Measurements from ENCODE around the gene PRKCH. TPM values are rescaled to one million over a fixed set of nuclear protein-coding genes. Genes with fewer than 3 reads are reported as not detected.

The PRKCH gene
- total and polyA plus RNA-seq, 4 donors = 1.8 to 77.2 (median 33.6) TPM

DNA sequence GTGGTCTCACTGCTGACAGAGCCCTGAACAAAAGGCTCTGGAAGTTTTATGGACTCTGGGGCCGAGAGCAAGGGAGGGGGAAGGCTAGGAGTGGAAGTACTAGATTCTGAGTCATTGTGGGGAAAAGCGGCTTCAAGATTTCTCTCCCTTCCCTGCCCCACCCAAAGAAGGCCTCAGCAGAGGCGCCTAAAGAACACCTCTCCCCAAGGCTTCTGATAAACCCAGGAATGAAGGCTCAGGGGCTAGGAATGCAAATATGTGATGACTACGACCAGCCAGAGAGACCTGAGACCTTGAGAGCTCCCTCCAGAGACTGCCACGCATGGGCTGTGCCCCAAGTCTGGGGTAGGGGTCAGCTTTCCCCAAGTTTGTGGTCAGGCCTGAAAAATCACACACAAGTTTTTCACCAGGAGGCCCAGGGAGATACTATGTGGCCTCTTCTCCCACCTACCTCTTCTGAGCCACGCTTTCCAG is 243.3 kb downstream of the PRKCH start:
- Histone ChIP-seq H3K27ac (ENCODE audit: low read depth in 1 of 2, low read length in 2 of 2) (no peak overlapping the region), H3K36me3 (ENCODE audit: control insufficient read depth in 1 of 2, insufficient read depth in 2 of 2, low read length in 1 of 2) (no peaks in the 10 kb centered on the region), H3K4me1 (ENCODE audit: control insufficient read depth in 1 of 2, insufficient read depth in 2 of 2, low read length in 2 of 2) (peaks cover 0 to 2% of the 10 kb centered on the region in 2 donors), H3K4me3 (ENCODE audit: low read length in 2 of 2) (no peak overlapping the region), H3K9me3 (ENCODE audit: control insufficient read depth, low read length) (no peaks in the 10 kb centered on the region), H3K27me3 (ENCODE audit: control insufficient read depth in 1 of 2, insufficient read depth in 2 of 2, low read length in 1 of 2) (no peaks in the 10 kb centered on the region)
- WGBS, 2 donors = 91 to 96% methylated on average over 6 of the region's 6 CpGs
- intact Hi-C loops (cut with DNase I) = loop anchor here (5.0 to 10.0 kb wide), 2 partner anchors 87 to 130 kb away; partner anchors contain the start of gene HIF1A (in 1 of the 2)
- DNase-seq (no peak), ATAC-seq (ENCODE audit: low FRiP score) (no peak)

DNA sequence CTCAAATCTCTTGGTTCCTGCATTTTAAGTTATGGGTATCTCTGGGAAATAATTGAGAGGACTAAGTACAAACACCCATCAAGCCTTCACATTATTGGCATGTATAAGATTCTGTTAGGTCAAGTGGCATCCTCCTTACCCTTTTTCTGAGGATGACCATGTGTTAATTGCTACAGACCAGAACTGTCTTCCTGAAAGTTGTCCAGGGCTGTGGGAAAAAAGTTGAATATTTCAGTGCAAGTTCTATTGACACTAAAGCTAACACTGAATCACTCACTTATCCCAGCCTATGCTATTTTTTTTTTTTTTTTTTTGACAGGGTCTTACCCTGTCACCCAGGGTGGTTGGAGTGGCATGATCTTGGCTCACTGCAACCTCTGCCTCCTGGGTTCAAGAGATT is 243.8 kb downstream of the PRKCH start:
- H3K27me3 ChIP-seq (ENCODE audit: control insufficient read depth in 1 of 2, insufficient read depth in 2 of 2, low read length in 1 of 2) = no peaks in the 10 kb centered on the region
- ATAC-seq (ENCODE audit: low FRiP score) (no peak), DNase-seq (no peak)
- no peaks in the 10 kb centered on the region for H3K9me3 ChIP-seq (ENCODE audit: control insufficient read depth, low read length)
- intact Hi-C loops (cut with DNase I) = loop anchor here in 1 of 2 donors (10.0 kb wide), 1 partner anchor 130 kb away; the partner anchor contains the start of gene HIF1A
- H3K4me3 ChIP-seq (ENCODE audit: low read length in 2 of 2) = no peak overlapping the region
- no peak overlapping the region for H3K27ac ChIP-seq (ENCODE audit: low read depth in 1 of 2, low read length in 2 of 2)
- H3K36me3 ChIP-seq (ENCODE audit: control insufficient read depth in 1 of 2, insufficient read depth in 2 of 2, low read length in 1 of 2) = no peaks in the 10 kb centered on the region
- peaks cover 0 to 2% of the 10 kb centered on the region in 2 donors for H3K4me1 ChIP-seq (ENCODE audit: control insufficient read depth in 1 of 2, insufficient read depth in 2 of 2, low read length in 2 of 2)

DNA sequence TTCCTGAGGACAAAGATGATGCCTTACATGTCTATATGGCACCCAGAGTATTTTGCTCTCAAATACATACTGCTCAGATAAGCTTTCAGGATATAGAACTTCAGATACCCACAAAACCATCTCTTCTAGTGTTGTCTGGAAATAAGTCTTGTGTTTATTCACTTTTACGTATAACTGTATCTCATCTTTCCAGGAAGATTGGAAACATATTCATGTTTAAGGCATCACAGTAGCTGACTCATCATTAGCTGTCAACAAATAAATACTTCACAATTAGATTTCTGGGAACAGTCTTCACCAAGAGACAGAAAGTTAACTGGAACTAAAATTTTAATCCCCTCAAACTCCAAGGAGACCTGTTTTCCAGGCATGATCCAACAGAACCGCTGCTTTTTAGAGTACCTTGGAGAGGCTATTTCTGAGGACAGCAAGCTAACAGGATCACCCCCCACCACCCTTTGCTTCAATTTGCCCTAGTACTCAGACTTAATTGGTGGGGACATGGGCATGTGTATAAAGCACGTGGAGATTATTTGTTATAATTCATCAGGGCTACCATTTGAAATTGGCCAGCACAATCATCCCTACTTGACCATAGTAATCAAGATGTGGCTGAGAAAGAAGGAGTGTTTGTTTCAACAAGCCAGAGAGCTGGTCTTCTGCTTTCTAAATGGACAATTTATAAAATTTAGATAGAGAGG is 244.6 kb downstream of the PRKCH start:
- no peaks in the 10 kb centered on the region for H3K27me3 ChIP-seq (ENCODE audit: control insufficient read depth in 1 of 2, insufficient read depth in 2 of 2, low read length in 1 of 2)
- no peaks in the 10 kb centered on the region for H3K36me3 ChIP-seq (ENCODE audit: control insufficient read depth in 1 of 2, insufficient read depth in 2 of 2, low read length in 1 of 2)
- intact Hi-C loops (cut with DNase I) = loop anchor here in 1 of 2 donors (10.0 kb wide), 1 partner anchor 129 kb away; the partner anchor contains the start of gene HIF1A
- WGBS, 2 donors = 92 to 94% methylated on average over 3 of the region's 3 CpGs
- ATAC-seq (ENCODE audit: low FRiP score) (no peak), DNase-seq (no peak)
- H3K4me1 ChIP-seq (ENCODE audit: control insufficient read depth in 1 of 2, insufficient read depth in 2 of 2, low read length in 2 of 2) = peaks cover 0 to 4% of the 10 kb centered on the region in 2 donors
- H3K4me3 ChIP-seq (ENCODE audit: low read length in 2 of 2) = no peak overlapping the region
- H3K27ac ChIP-seq (ENCODE audit: low read depth in 1 of 2, low read length in 2 of 2) = no peak overlapping the region
- H3K9me3 ChIP-seq (ENCODE audit: control insufficient read depth, low read length) = no peaks in the 10 kb centered on the region

DNA sequence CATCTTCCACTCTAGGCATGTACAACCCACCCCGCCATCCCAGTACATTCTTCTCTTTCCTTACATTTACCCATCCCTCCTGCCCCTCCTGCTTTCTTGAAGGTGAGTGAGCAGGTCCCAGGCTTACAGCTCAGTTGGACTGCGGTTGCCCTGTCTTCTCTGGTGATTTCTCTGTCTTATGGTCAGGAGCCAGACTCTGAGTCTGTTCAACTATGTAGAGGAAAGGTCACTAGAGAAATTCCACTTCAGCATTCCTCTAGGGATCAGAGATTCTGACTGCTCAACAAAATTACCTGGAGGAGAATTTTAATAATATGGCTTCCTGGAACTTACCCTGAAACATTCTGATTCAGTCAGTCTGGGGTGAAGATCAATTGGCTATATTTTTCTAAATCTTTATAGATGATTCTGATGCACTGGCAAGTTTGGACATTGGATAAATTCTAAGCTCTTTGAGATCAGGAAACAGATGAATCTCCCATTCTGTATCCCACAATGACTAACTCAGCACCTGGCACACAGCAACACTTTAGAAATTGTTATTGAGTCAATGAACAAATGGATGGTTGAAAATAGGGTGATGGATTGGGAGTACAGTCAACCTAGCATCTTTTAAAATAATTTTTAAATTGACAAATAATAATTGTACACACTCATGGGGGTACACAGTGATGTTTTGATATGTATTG is 245.3 kb downstream of the PRKCH start:
- 97 to 100% methylated on average over 2 of the region's 2 CpGs for WGBS, 2 donors
- H3K27ac ChIP-seq (ENCODE audit: low read depth in 1 of 2, low read length in 2 of 2) = no peak overlapping the region
- DNase-seq (no peak), ATAC-seq (ENCODE audit: low FRiP score) (no peak)
- no peaks in the 10 kb centered on the region for H3K36me3 ChIP-seq (ENCODE audit: control insufficient read depth in 1 of 2, insufficient read depth in 2 of 2, low read length in 1 of 2)
- H3K4me3 ChIP-seq (ENCODE audit: low read length in 2 of 2) = no peak overlapping the region
- no peaks in the 10 kb centered on the region for H3K9me3 ChIP-seq (ENCODE audit: control insufficient read depth, low read length)
- H3K27me3 ChIP-seq (ENCODE audit: control insufficient read depth in 1 of 2, insufficient read depth in 2 of 2, low read length in 1 of 2) = no peaks in the 10 kb centered on the region
- H3K4me1 ChIP-seq (ENCODE audit: control insufficient read depth in 1 of 2, insufficient read depth in 2 of 2, low read length in 2 of 2) = peaks cover 0 to 2% of the 10 kb centered on the region in 2 donors
- intact Hi-C loops (cut with DNase I) = loop anchor here in 1 of 2 donors (10.0 kb wide), 1 partner anchor 128 kb away; the partner anchor contains the start of gene HIF1A

DNA sequence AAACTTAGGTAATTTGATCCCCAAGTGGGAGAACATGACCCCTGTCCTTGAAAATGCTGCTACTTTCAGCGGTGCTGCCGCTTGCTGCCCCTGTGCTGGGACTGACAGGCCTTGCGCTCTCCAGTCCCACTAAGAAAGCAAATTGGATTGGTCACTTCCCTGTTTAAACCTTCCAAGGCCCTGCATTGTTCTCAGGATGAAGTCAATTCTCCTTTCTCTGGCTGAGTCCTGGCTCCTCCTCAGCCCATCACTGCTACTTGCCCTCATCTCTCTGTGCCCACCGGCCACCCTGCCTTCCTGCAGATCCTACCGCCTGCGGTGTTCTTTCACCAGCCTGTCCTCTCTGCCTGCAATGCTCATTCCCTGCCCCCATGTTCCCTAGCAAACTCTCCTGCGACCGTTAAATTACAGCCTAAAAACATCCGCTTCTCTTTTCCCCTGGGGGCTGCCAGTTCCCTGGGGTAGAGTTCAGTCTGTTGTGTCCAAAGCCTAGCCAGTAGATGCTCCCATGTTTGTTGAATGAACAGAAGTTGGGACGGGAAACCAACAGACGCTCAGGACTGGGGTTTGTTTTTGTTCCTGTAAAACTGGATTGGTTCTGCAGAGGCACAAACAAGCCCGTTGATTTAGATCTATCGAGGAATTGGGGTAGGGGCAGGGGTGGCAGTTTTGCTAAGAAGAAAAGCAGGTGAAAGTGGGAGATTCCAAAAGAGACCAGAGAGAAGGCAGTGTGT is 246.6 kb downstream of the PRKCH start:
- no peak for DNase-seq
- Histone ChIP-seq H3K4me1 (ENCODE audit: control insufficient read depth in 1 of 2, insufficient read depth in 2 of 2, low read length in 2 of 2) (peaks cover 0 to 2% of the 10 kb centered on the region in 2 donors), H3K4me3 (ENCODE audit: low read length in 2 of 2) (no peak overlapping the region), H3K27ac (ENCODE audit: low read depth in 1 of 2, low read length in 2 of 2) (no peak overlapping the region), H3K27me3 (ENCODE audit: control insufficient read depth in 1 of 2, insufficient read depth in 2 of 2, low read length in 1 of 2) (no peaks in the 10 kb centered on the region), H3K9me3 (ENCODE audit: control insufficient read depth, low read length) (no peaks in the 10 kb centered on the region), H3K36me3 (ENCODE audit: control insufficient read depth in 1 of 2, insufficient read depth in 2 of 2, low read length in 1 of 2) (no peaks in the 10 kb centered on the region)
- no peak for ATAC-seq (ENCODE audit: low FRiP score)
- intact Hi-C loops (cut with DNase I) = loop anchor here in 1 of 2 donors (10.0 kb wide), 1 partner anchor 127 kb away; the partner anchor contains the start of gene HIF1A
- 40 to 44% methylated on average over 13 of the region's 13 CpGs for WGBS, 2 donors

- no peak for DNase-seq
- 22 to 25% methylated on average over 34 of the region's 34 CpGs for whole genome bisulfite sequencing, 2 donors
- ATAC-seq (ENCODE audit: low FRiP score) = no peak
- no peaks in the 10 kb centered on the region for H3K9me3 ChIP-seq (ENCODE audit: control insufficient read depth, low read length)
- no peaks in the 10 kb centered on the region for H3K36me3 ChIP-seq (ENCODE audit: control insufficient read depth in 1 of 2, insufficient read depth in 2 of 2, low read length in 1 of 2)
- H3K4me3 ChIP-seq (ENCODE audit: low read length in 2 of 2) = no peak overlapping the region
- no peaks in the 10 kb centered on the region for H3K27me3 ChIP-seq (ENCODE audit: control insufficient read depth in 1 of 2, insufficient read depth in 2 of 2, low read length in 1 of 2)
- H3K4me1 ChIP-seq (ENCODE audit: control insufficient read depth in 1 of 2, insufficient read depth in 2 of 2, low read length in 2 of 2) = peaks cover 0 to 2% of the 10 kb centered on the region in 2 donors
- no peak overlapping the region for H3K27ac ChIP-seq (ENCODE audit: low read depth in 1 of 2, low read length in 2 of 2)
- intact Hi-C loops (cut with DNase I) = loop anchor here in 1 of 2 donors (10.0 kb wide), 1 partner anchor 126 kb away; the partner anchor contains the start of gene HIF1A
These were observed 247.2 kb downstream of the PRKCH start for GRCh38 chr14:61568572-61569011.

GRCh38 chr14:61569308-61569707 is 247.9 kb downstream of the PRKCH start:
- no peak overlapping the region for H3K27ac ChIP-seq (ENCODE audit: low read depth in 1 of 2, low read length in 2 of 2)
- 86 to 89% methylated on average over 1 of the region's 1 CpG for WGBS, 2 donors
- no peak overlapping the region for H3K4me3 ChIP-seq (ENCODE audit: low read length in 2 of 2)
- no peaks in the 10 kb centered on the region for H3K9me3 ChIP-seq (ENCODE audit: control insufficient read depth, low read length)
- H3K4me1 ChIP-seq (ENCODE audit: control insufficient read depth in 1 of 2, insufficient read depth in 2 of 2, low read length in 2 of 2) = peaks cover 0 to 2% of the 10 kb centered on the region in 2 donors
- intact Hi-C loops (cut with DNase I) = loop anchor here in 1 of 2 donors (10.0 kb wide), 1 partner anchor 125 kb away; the partner anchor contains the start of gene HIF1A
- no peaks in the 10 kb centered on the region for H3K36me3 ChIP-seq (ENCODE audit: control insufficient read depth in 1 of 2, insufficient read depth in 2 of 2, low read length in 1 of 2)
- ATAC-seq (ENCODE audit: low FRiP score) (no peak), DNase-seq (no peak)
- no peaks in the 10 kb centered on the region for H3K27me3 ChIP-seq (ENCODE audit: control insufficient read depth in 1 of 2, insufficient read depth in 2 of 2, low read length in 1 of 2)
